Chondrocyte (in vitro differentiated cells): ENCODE measurements around the gene TLE1. TPM values are rescaled to one million over a fixed set of nuclear protein-coding genes. Genes with fewer than 3 reads are reported as not detected.

Experiments used
- DNase-seq: peaks from one replicate; pipeline ENCODE4 v3.0.0; 2021; ENCODE audit warnings: mixed read lengths, low spot score
- H3K27ac Mint-ChIP-seq: one replicate; pipeline ENCODE4 v1.8.0; 2021; ENCODE audit warnings: mild to moderate bottlenecking, moderate library complexity, mixed read lengths; ENCODE audit not compliant: unreplicated experiment
- H3K27me3 Mint-ChIP-seq: 2 replicates; pipeline ENCODE4 v1.8.0; 2021; ENCODE audit warnings: low read depth, mixed read lengths
- H3K36me3 Mint-ChIP-seq: 2 replicates; pipeline ENCODE4 v1.8.0; 2021; ENCODE audit warnings: low read depth, mixed read lengths
- H3K4me1 Mint-ChIP-seq: 2 replicates; pipeline ENCODE4 v1.8.0; 2021; ENCODE audit warnings: low read depth, mild to moderate bottlenecking, mixed read lengths
- H3K4me3 Mint-ChIP-seq: one replicate; pipeline ENCODE4 v1.8.0; 2021; ENCODE audit warnings: mild to moderate bottlenecking, moderate library complexity, mixed read lengths; ENCODE audit not compliant: unreplicated experiment
- H3K9me3 Mint-ChIP-seq: 2 replicates; pipeline ENCODE4 v1.8.0; 2021; ENCODE audit warnings: low read depth, mixed read lengths
- CTCF ChIP-seq: fragments of 200-600 bp; sonication (generic); IDR thresholded peaks from 2 replicates; pipeline ENCODE4 v1.5.0; 2021; ENCODE audit warnings: antibody characterized with exemption, mild to moderate bottlenecking, moderate library complexity
- total RNA-seq: library from RNA; stranded (reverse); gene quantifications from 3 replicates; pipeline ENCODE4 v1.2.1, GENCODE V29; 2021

The TLE1 gene
- total RNA-seq, 1 donor from 2014 or later = 12.6 TPM

GRCh38 chr9:81546489-81546888, 142.9 kb downstream of the TLE1 start:
- H3K4me3 Mint-ChIP-seq = no peak overlapping the region
- H3K27ac Mint-ChIP-seq = no peak overlapping the region
- H3K27me3 Mint-ChIP-seq = peaks cover 4% of the 10 kb centered on the region
- H3K9me3 Mint-ChIP-seq = no peaks in the 10 kb centered on the region
- TF ChIP-seq CTCF = no peak
- peaks cover 38% of the 10 kb centered on the region for H3K4me1 Mint-ChIP-seq
- no peak for DNase-seq
- no peaks in the 10 kb centered on the region for H3K36me3 Mint-ChIP-seq

GRCh38 chr9:81543695-81544094, 145.7 kb downstream of the TLE1 start:
- peak overlapping the region; percentile 57 for H3K27ac Mint-ChIP-seq
- peaks cover 44% of the 10 kb centered on the region for H3K4me1 Mint-ChIP-seq
- DNase-seq = no peak
- TF ChIP-seq CTCF = no peak
- H3K4me3 Mint-ChIP-seq = no peak overlapping the region
- H3K9me3 Mint-ChIP-seq = no peaks in the 10 kb centered on the region
- H3K27me3 Mint-ChIP-seq = no peaks in the 10 kb centered on the region
- H3K36me3 Mint-ChIP-seq = no peaks in the 10 kb centered on the region

GRCh38 chr9:81542118-81542889, 147.0 kb downstream of the TLE1 start:
- Mint-ChIP-seq H3K27me3 (no peaks in the 10 kb centered on the region), H3K4me3 (no peak overlapping the region), H3K4me1 (peaks cover 53% of the 10 kb centered on the region), H3K9me3 (no peaks in the 10 kb centered on the region), H3K36me3 (no peaks in the 10 kb centered on the region), H3K27ac (peak overlapping the region; percentile 68)
- TF ChIP-seq CTCF = peak; percentile 29
- no peak for DNase-seq

GRCh38 chr9:81540142-81540710, 149.1 kb downstream of the TLE1 start:
- H3K9me3 Mint-ChIP-seq = no peaks in the 10 kb centered on the region
- H3K27me3 Mint-ChIP-seq = no peaks in the 10 kb centered on the region
- H3K36me3 Mint-ChIP-seq = no peaks in the 10 kb centered on the region
- no peak overlapping the region for H3K27ac Mint-ChIP-seq
- peaks cover 42% of the 10 kb centered on the region for H3K4me1 Mint-ChIP-seq
- TF ChIP-seq CTCF = no peak
- no peak overlapping the region for H3K4me3 Mint-ChIP-seq
- no peak for DNase-seq

- no peak for TF ChIP-seq CTCF
- H3K4me3 Mint-ChIP-seq = no peak overlapping the region
- H3K4me1 Mint-ChIP-seq = peaks cover 40% of the 10 kb centered on the region
- H3K36me3 Mint-ChIP-seq = no peaks in the 10 kb centered on the region
- no peaks in the 10 kb centered on the region for H3K27me3 Mint-ChIP-seq
- DNase-seq = no peak
- peak overlapping the region; percentile 28 for H3K27ac Mint-ChIP-seq
- H3K9me3 Mint-ChIP-seq = no peaks in the 10 kb centered on the region
These were observed 150.0 kb downstream of the TLE1 start for GRCh38 chr9:81539317-81539716.
